ENCODE measurements around the gene URM1.

Gene URM1

GRCh38 chr9:128362774-128363173 lies 8.4 kb upstream of the URM1 start:
- TF ChIP-seq CTCF (IDR thresholded peaks at IDR 0.05; ENCODE audit: borderline replicate concordance, insufficient read depth, low read depth, low read length), result no peak
- H3K4me3 ChIP-seq (ENCODE audit: low read depth, low read length), result no peak overlapping the region

GRCh38 chr9:128365525-128365924 lies 5.6 kb upstream of the URM1 start:
- no peak for TF ChIP-seq CTCF (IDR thresholded peaks at IDR 0.05; ENCODE audit: borderline replicate concordance, insufficient read depth, low read depth, low read length)
- H3K4me3 ChIP-seq (ENCODE audit: low read depth, low read length), result no peak overlapping the region

GRCh38 chr9:128369024-128369706 lies 2.0 kb upstream of the URM1 start:
- no peak overlapping the region for H3K4me3 ChIP-seq (ENCODE audit: low read depth, low read length)
- no peak for TF ChIP-seq CTCF (IDR thresholded peaks at IDR 0.05; ENCODE audit: borderline replicate concordance, insufficient read depth, low read depth, low read length)

GRCh38 chr9:128370367-128370751 lies 815 bp upstream of the URM1 start:
- no peak for TF ChIP-seq CTCF (IDR thresholded peaks at IDR 0.05; ENCODE audit: borderline replicate concordance, insufficient read depth, low read depth, low read length)
- peak overlapping the region; percentile 95 for H3K4me3 ChIP-seq (ENCODE audit: low read depth, low read length)

GRCh38 chr9:128371630-128372117 lies 500 bp downstream of the URM1 start:
- TF ChIP-seq CTCF (IDR thresholded peaks at IDR 0.05; ENCODE audit: borderline replicate concordance, insufficient read depth, low read depth, low read length), result no peak
- peak overlapping the region; percentile 95 for H3K4me3 ChIP-seq (ENCODE audit: low read depth, low read length)

- H3K4me3 ChIP-seq (ENCODE audit: low read depth, low read length), result peak overlapping the region; percentile 95
- TF ChIP-seq CTCF (IDR thresholded peaks at IDR 0.05; ENCODE audit: borderline replicate concordance, insufficient read depth, low read depth, low read length), result no peak
Measured at GRCh38 chr9:128372188-128372641, 1.0 kb downstream of the URM1 start.

GRCh38 chr9:128372784-128373183 lies 1.6 kb downstream of the URM1 start:
- TF ChIP-seq CTCF (IDR thresholded peaks at IDR 0.05; ENCODE audit: borderline replicate concordance, insufficient read depth, low read depth, low read length), result no peak
- H3K4me3 ChIP-seq (ENCODE audit: low read depth, low read length), result no peak overlapping the region

Measured in GM12875 (cell line).